SU-DHL-6 (cell line): ENCODE data around the gene SMC6.

Source experiments
- H2AFZ ChIP-seq: fragments of 200-600 bp; sonication (generic); 2 replicates; pipeline ENCODE4 v1.6.1; 2014; ENCODE audit warnings: low read depth, mild to moderate bottlenecking, moderate library complexity, mixed read lengths, antibody characterized with exemption, low read length; ENCODE audit not compliant: severe bottlenecking
- H3F3A ChIP-seq: fragments of 200-600 bp; shearing (Covaris generic); 2 replicates; pipeline ENCODE4 v1.6.0; 2016; ENCODE audit warnings: antibody characterized with exemption, mild to moderate bottlenecking; ENCODE audit not compliant: insufficient read depth
- H3K27ac ChIP-seq: fragments of 200-600 bp; sonication (generic); 2 replicates; pipeline ENCODE4 v1.5.1; 2016; ENCODE audit warnings: low read depth, mild to moderate bottlenecking, low read length, moderate library complexity, mixed read lengths
- H3K27me3 ChIP-seq: fragments of 200-600 bp; sonication (generic), shearing (Covaris generic); 2 replicates; pipeline ENCODE4 v1.6.0; 2014; ENCODE audit warnings: mild to moderate bottlenecking, low read length
- H3K36me3 ChIP-seq: fragments of 200-600 bp; sonication (generic); 2 replicates; pipeline ENCODE4 v1.6.1; 2014; ENCODE audit warnings: mild to moderate bottlenecking, low read length, mixed read lengths
- H3K4me2 ChIP-seq: fragments of 300-600, 200-600 bp; shearing (Covaris generic), sonication (generic); 2 replicates; pipeline ENCODE4 v1.6.0; 2014; ENCODE audit warnings: low read length, low read depth, mild to moderate bottlenecking; ENCODE audit not compliant: poor library complexity, severe bottlenecking
- H3K4me3 ChIP-seq: fragments of 200-600 bp; sonication (generic); 2 replicates; pipeline ENCODE4 v1.5.1; 2014; ENCODE audit warnings: antibody characterized with exemption, low read length, mild to moderate bottlenecking, mixed read lengths; ENCODE audit not compliant: insufficient read depth, poor library complexity, severe bottlenecking
- H3K79me2 ChIP-seq: fragments of 200-600 bp; sonication (generic); 2 replicates; pipeline ENCODE4 v1.6.1; 2014; ENCODE audit warnings: mild to moderate bottlenecking, low read length, moderate library complexity; ENCODE audit not compliant: insufficient read depth
- H3K9ac ChIP-seq: fragments of 200-600 bp; sonication (generic); 2 replicates; pipeline ENCODE4 v1.7.0; 2014; ENCODE audit warnings: mild to moderate bottlenecking, low read length
- H3K9me2 ChIP-seq: fragments of 200-600 bp; sonication (generic); replicated peaks from 2 replicates; pipeline ENCODE4 v1.6.1; 2014; ENCODE audit warnings: low read length; ENCODE audit not compliant: insufficient read depth
- H3K9me3 ChIP-seq: fragments of 200-600 bp; sonication (generic); 2 replicates; pipeline ENCODE4 v1.6.1; 2014; ENCODE audit warnings: low read length, mixed read lengths; ENCODE audit not compliant: insufficient read depth
- H4K20me1 ChIP-seq: fragments of 200-600 bp; sonication (generic); 2 replicates; pipeline ENCODE4 v1.6.1; 2014; ENCODE audit warnings: low read depth, mild to moderate bottlenecking, antibody characterized with exemption, low read length, moderate library complexity, mixed read lengths
- CTCF ChIP-seq: fragments of 200-600 bp; sonication (generic); IDR thresholded peaks from one replicate; pipeline ENCODE4 v1.5.1; 2017; ENCODE audit warnings: antibody characterized with exemption, mild to moderate bottlenecking, low read length, moderate library complexity; ENCODE audit not compliant: insufficient read depth, poor library complexity, severe bottlenecking
- EZH2phosphoT487 ChIP-seq: fragments of 200-600 bp; sonication (generic), shearing (Covaris generic); conservative IDR thresholded peaks from 2 replicates; pipeline ENCODE4 v1.6.1; 2018; ENCODE audit warnings: mild to moderate bottlenecking, antibody characterized with exemption, low read length, moderate library complexity, mixed read lengths

SMC6 gene

GRCh38 chr2:17643031-17643615 lies 110.5 kb downstream of the SMC6 start:
- H3K9ac ChIP-seq, result no peak overlapping the region
- no peak overlapping the region for H2AFZ ChIP-seq

GRCh38 chr2:17640406-17640805 lies 113.2 kb downstream of the SMC6 start:
- H3K9me2 ChIP-seq, result no peaks in the 10 kb centered on the region
- TF ChIP-seq CTCF, result no peak
- TF ChIP-seq EZH2phosphoT487, result no peak
- H3K27me3 ChIP-seq, result no peaks in the 10 kb centered on the region
- H3K36me3 ChIP-seq, result no peaks in the 10 kb centered on the region
- H3K4me2 ChIP-seq, result no peak overlapping the region
- no peaks in the 10 kb centered on the region for H3F3A ChIP-seq
- H2AFZ ChIP-seq, result no peak overlapping the region
- no peaks in the 10 kb centered on the region for H3K9me3 ChIP-seq
- H3K79me2 ChIP-seq, result no peaks in the 10 kb centered on the region
- H4K20me1 ChIP-seq, result no peaks in the 10 kb centered on the region
- H3K4me3 ChIP-seq, result no peak overlapping the region
- no peak overlapping the region for H3K27ac ChIP-seq
- no peak overlapping the region for H3K9ac ChIP-seq

More at GRCh38 chr2:17643031-17643615, 110.5 kb downstream of the SMC6 start:
- Histone ChIP-seq H3K36me3 (no peaks in the 10 kb centered on the region), H3K9me3 (no peaks in the 10 kb centered on the region), H3F3A (no peaks in the 10 kb centered on the region), H3K4me3 (no peak overlapping the region), H3K9me2 (no peaks in the 10 kb centered on the region), H3K79me2 (no peaks in the 10 kb centered on the region), H3K27me3 (no peaks in the 10 kb centered on the region), H4K20me1 (no peaks in the 10 kb centered on the region), H3K27ac (no peak overlapping the region), H3K4me2 (no peak overlapping the region)
- no peak for TF ChIP-seq EZH2phosphoT487
- no peak for TF ChIP-seq CTCF

- H3F3A ChIP-seq, result no peaks in the 10 kb centered on the region
- no peaks in the 10 kb centered on the region for H3K9me3 ChIP-seq
- no peak overlapping the region for H2AFZ ChIP-seq
- H3K9me2 ChIP-seq, result no peaks in the 10 kb centered on the region
- no peak for TF ChIP-seq EZH2phosphoT487
- TF ChIP-seq CTCF, result no peak
- H3K9ac ChIP-seq, result no peak overlapping the region
- H3K4me2 ChIP-seq, result no peak overlapping the region
- no peak overlapping the region for H3K27ac ChIP-seq
- H4K20me1 ChIP-seq, result no peaks in the 10 kb centered on the region
- no peaks in the 10 kb centered on the region for H3K79me2 ChIP-seq
- H3K27me3 ChIP-seq, result no peaks in the 10 kb centered on the region
- no peak overlapping the region for H3K4me3 ChIP-seq
- H3K36me3 ChIP-seq, result no peaks in the 10 kb centered on the region
Measured at GRCh38 chr2:17638196-17638743, 115.3 kb downstream of the SMC6 start.
